SK-N-SH (cell line): ENCODE results near the gene FAM47E. TPM values are rescaled to one million over a fixed set of nuclear protein-coding genes. Genes with fewer than 3 reads are reported as not detected.

ENCODE experiments used
- CTCF ChIA-PET: fragments of 300-600, 350-600 bp; formaldehyde crosslinking; extraction: SDS; loops from one replicate; lab custom pipeline; 2021; lab: Yijun Ruan, JAX
- POLR2A ChIA-PET: fragments of 350-600 bp; sonication (Branson Sonifier 250); formaldehyde crosslinking; extraction: SDS; loops from one replicate; lab custom pipeline; 2020; ENCODE audit warnings: antibody characterized with exemption, inconsistent platforms; lab: Yijun Ruan, JAX
- DNase-seq: peaks from one replicate; pipeline ENCODE4 v3.0.0; 2012
- H2AFZ ChIP-seq: fragments of 200-600 bp; sonication (generic); 2 replicates; pipeline ENCODE4 v1.8.1; 2016; ENCODE audit warnings: antibody characterized with exemption, mild to moderate bottlenecking, low read depth
- H3F3A ChIP-seq: fragments of 200-600 bp; sonication (generic); replicated peaks from 2 replicates; pipeline ENCODE3; 2016; ENCODE audit warnings: antibody characterized with exemption, mild to moderate bottlenecking; ENCODE audit not compliant: insufficient read depth
- H3K27ac ChIP-seq, 2 experiments: fragments of 200-500 bp in 1 of 2; fragments of 200-600 bp in 1 of 2; sonication (Bioruptor generic) in 1 of 2; sonication (generic), shearing (Covaris generic) in 1 of 2; 2 replicates each; pipeline versions ENCODE4 v1.5.1 to v1.6.1; 2014 to 2016; ENCODE audit warnings: low read depth in 2 of 2, inconsistent platforms in 1 of 2, low read length in 1 of 2, mild to moderate bottlenecking in 1 of 2, mixed read lengths in 1 of 2
- H3K27me3 ChIP-seq: fragments of 200-600 bp; sonication (generic), shearing (Covaris generic); 2 replicates; pipeline ENCODE4 v1.6.1; 2016; ENCODE audit warnings: mixed run types; ENCODE audit not compliant: insufficient read depth
- H3K36me3 ChIP-seq, 2 experiments: fragments of 200-500 bp in 1 of 2; fragments of 200-600 bp in 1 of 2; sonication (Bioruptor generic) in 1 of 2; sonication (generic) in 1 of 2; replicated peaks in 1 of 2; 2 replicates each; pipeline versions ENCODE3 to v1.5.1; 2014 to 2016; ENCODE audit warnings: low read length in 1 of 2, mild to moderate bottlenecking in 1 of 2; ENCODE audit not compliant: insufficient read depth in 2 of 2, control insufficient read depth in 1 of 2
- H3K4me1 ChIP-seq, 2 experiments: fragments of 200-500 bp in 1 of 2; fragments of 200-600 bp in 1 of 2; sonication (Bioruptor generic) in 1 of 2; sonication (generic), shearing (Covaris generic) in 1 of 2; 2 replicates each; pipeline versions ENCODE4 v1.5.1 to v1.6.1; 2014 to 2016; ENCODE audit warnings: low read depth in 1 of 2, low read length in 1 of 2, mixed run types in 1 of 2; ENCODE audit not compliant: insufficient read depth in 2 of 2, control insufficient read depth in 1 of 2
- H3K4me2 ChIP-seq: fragments of 200-600 bp; sonication (generic), shearing (Covaris generic); 2 replicates; pipeline ENCODE4 v1.6.1; 2017; ENCODE audit warnings: mixed run types
- H3K4me3 ChIP-seq, 2 experiments: fragments of 200-500 bp in 1 of 2; fragments of 200-600 bp in 1 of 2; sonication (Bioruptor generic) in 1 of 2; sonication (generic), shearing (Covaris generic) in 1 of 2; 2 replicates each; pipeline versions ENCODE4 v1.5.1 to v1.8.1; 2014 to 2016; ENCODE audit warnings: low read depth in 2 of 2, inconsistent platforms in 1 of 2, low read length in 1 of 2, mild to moderate bottlenecking in 1 of 2, mixed read lengths in 1 of 2, moderate library complexity in 1 of 2
- H3K79me2 ChIP-seq: fragments of 200-600 bp; sonication (generic); 2 replicates; pipeline ENCODE4 v1.8.1; 2017; ENCODE audit warnings: mild to moderate bottlenecking; ENCODE audit not compliant: insufficient read depth
- H3K9ac ChIP-seq: fragments of 200-600 bp; sonication (generic); 2 replicates; pipeline ENCODE4 v1.6.1; 2017; ENCODE audit warnings: mixed run types
- H3K9me2 ChIP-seq: fragments of 200-600 bp; sonication (generic); 2 replicates; pipeline ENCODE4 v1.6.1; 2017; ENCODE audit warnings: mixed run types
- H3K9me3 ChIP-seq: fragments of 200-600 bp; sonication (generic); 2 replicates; pipeline ENCODE4 v1.6.1; 2017; ENCODE audit warnings: mixed run types, mild to moderate bottlenecking, moderate library complexity
- H4K20me1 ChIP-seq: fragments of 200-600 bp; sonication (generic); 2 replicates; pipeline ENCODE4 v1.6.1; 2017; ENCODE audit warnings: mild to moderate bottlenecking, mixed run types; ENCODE audit not compliant: insufficient read depth
- EP300 ChIP-seq, 2 experiments: IDR thresholded peaks; 2 replicates each; pipeline versions ENCODE4 v1.4.0 to v1.6.1; 2012; ENCODE audit warnings: borderline replicate concordance in 1 of 2, low read depth in 1 of 2, low read length in 1 of 2
- FOXJ3 ChIP-seq: sonication (generic); formaldehyde crosslinking; IDR thresholded peaks from 2 replicates; pipeline ENCODE4 v1.5.1; 2020; ENCODE audit warnings: mild to moderate bottlenecking, missing genetic modification reagents
- IRF3 ChIP-seq: fragments of 150-350 bp; IDR thresholded peaks from 2 replicates; pipeline ENCODE4 v1.6.1; 2016; ENCODE audit warnings: mild to moderate bottlenecking, low read depth, low read length
- JUND ChIP-seq: IDR thresholded peaks from 2 replicates; pipeline ENCODE4 v1.4.0; 2012
- MXI1 ChIP-seq: IDR thresholded peaks from 2 replicates; pipeline ENCODE4 v1.6.1; 2012; ENCODE audit warnings: mild to moderate bottlenecking, low read depth, low read length, improper control_type of control experiment
- NRF1 ChIP-seq: IDR thresholded peaks from 2 replicates; pipeline ENCODE4 v1.6.1; 2012; ENCODE audit warnings: low read depth, mild to moderate bottlenecking, low read length
- PBX3 ChIP-seq: IDR thresholded peaks from 2 replicates; pipeline ENCODE4; 2012
- RAD21 ChIP-seq: IDR thresholded peaks from 2 replicates; pipeline ENCODE4 v1.6.1; 2012; ENCODE audit warnings: mild to moderate bottlenecking, low read length
- RCOR1 ChIP-seq: fragments of 150-350 bp; IDR thresholded peaks from 2 replicates; pipeline ENCODE4 v1.6.1; 2017; ENCODE audit warnings: antibody characterized with exemption, low read length
- REST ChIP-seq: IDR thresholded peaks from 2 replicates; pipeline ENCODE4 v1.6.1; 2012; ENCODE audit warnings: mild to moderate bottlenecking, low read depth, low read length, moderate library complexity
- SMC3 ChIP-seq: IDR thresholded peaks from 2 replicates; pipeline ENCODE4 v1.6.1; 2012; ENCODE audit warnings: low read depth, low read length, improper control_type of control experiment
- TAF1 ChIP-seq: IDR thresholded peaks from 2 replicates; pipeline ENCODE4 v1.6.1; 2012; ENCODE audit warnings: low read depth, mild to moderate bottlenecking, low read length, moderate library complexity, borderline replicate concordance
- TCF12 ChIP-seq: IDR thresholded peaks from 2 replicates; pipeline ENCODE4 v1.4.0; 2012
- TEAD4 ChIP-seq: IDR thresholded peaks from 2 replicates; pipeline ENCODE4 v1.4.0; 2012; ENCODE audit warnings: mild to moderate bottlenecking, borderline replicate concordance; ENCODE audit not compliant: insufficient read depth
- ZBTB33 ChIP-seq: IDR thresholded peaks from 2 replicates; pipeline ENCODE4 v1.4.0; 2012; ENCODE audit warnings: low read depth, borderline replicate concordance
- WGBS: methylation state at CpG from one replicate; pipeline ENCODE4 v1.1.6; 2017; ENCODE audit warnings: low lambda C conversion rate; 5-methylcytosine and 5-hydroxymethylcytosine counted together
- polyA plus RNA-seq, 3 experiments: library from polyadenylated mRNA; depleted of rRNA; stranded (reverse); fragments of >200 nt; gene quantifications; 2 replicates each; pipeline ENCODE4 v1.2.3, GENCODE V29; 2012

The FAM47E gene
- polyA plus RNA-seq, 1 of the 3 experiments (the other 2 are of a cell fraction): 1.8 TPM

GRCh38 chr4:76216975-76217814, 34.3 kb upstream of the FAM47E start:
- Histone ChIP-seq H3K9me3 (no peaks in the 10 kb centered on the region), H3K9ac (no peak overlapping the region), H4K20me1 (no peaks in the 10 kb centered on the region), H3K4me3 (no peak overlapping the region), H3K27ac (no peak overlapping the region), H3K4me1 (peaks cover 4 to 14% of the 10 kb centered on the region in 2 experiments; a peak in 2 of 4 replicates)
- ChIA-PET CTCF (interaction anchor here (2.4 kb wide), 1 partner anchor 38 kb away, joined by 8 read pairs; no protein-coding TSS in a partner anchor), POLR2A (no interaction called here)
- WGBS: 95% methylated on average over 6 of the region's 6 CpGs
- no peak for DNase-seq
- TF ChIP-seq PBX3: no peak
- TF ChIP-seq TAF1: no peak
- no peak for TF ChIP-seq IRF3
- no peak for TF ChIP-seq NRF1
- no peak for TF ChIP-seq REST
- TF ChIP-seq, all 33 proteins: peak for 0
- Histone ChIP-seq H3K36me3 (no peaks in the 10 kb centered on the region), H3K79me2 (peaks cover 17% of the 10 kb centered on the region), H3K4me2 (no peak overlapping the region), H2AFZ (no peak overlapping the region), H3K27me3 (no peaks in the 10 kb centered on the region), H3K9me2 (no peaks in the 10 kb centered on the region), H3F3A (peaks cover 5% of the 10 kb centered on the region)

- TF ChIP-seq ZBTB33: no peak
- no peak for TF ChIP-seq FOXJ3 (CRISPR knock-in tag)
- no peak for TF ChIP-seq TCF12
- TF ChIP-seq TEAD4: no peak
- TF ChIP-seq SMC3: no peak
- TF ChIP-seq JUND: no peak
- TF ChIP-seq RAD21: no peak
- TF ChIP-seq MXI1: no peak
- no peak for TF ChIP-seq EP300 (IDR thresholded peaks at IDR 0.05; ENCODE audit: borderline replicate concordance in 1 of 2, low read depth in 1 of 2, low read length in 1 of 2)
- no peak for TF ChIP-seq RCOR1
- Histone ChIP-seq H3K9me3 (no peaks in the 10 kb centered on the region), H3K36me3 (no peaks in the 10 kb centered on the region), H2AFZ (no peak overlapping the region), H3K4me1 (peaks cover under 1 to 8% of the 10 kb centered on the region in 2 experiments; a peak in 2 of 4 replicates), H3K4me3 (no peak overlapping the region), H3F3A (no peaks in the 10 kb centered on the region), H3K79me2 (no peaks in the 10 kb centered on the region), H3K27me3 (no peaks in the 10 kb centered on the region), H3K9me2 (no peaks in the 10 kb centered on the region), H3K27ac (no peak overlapping the region), H4K20me1 (no peaks in the 10 kb centered on the region), H3K4me2 (no peak overlapping the region), H3K9ac (no peak overlapping the region)
- POLR2A ChIA-PET: no interaction called here
- CTCF ChIA-PET: interaction anchor here (1.4 kb wide), 1 partner anchor 36 kb away, joined by 3 read pairs; no protein-coding TSS in a partner anchor
- DNase-seq: no peak
- 56% methylated on average over 7 of the region's 7 CpGs for WGBS
These were observed 32.0 kb upstream of the FAM47E start for GRCh38 chr4:76219299-76220055.
